NCI-H82 treated with DMSO at 0.1 percent for 48 hours (cell line): ENCODE results near the gene TET2.

ENCODE experiments used
- DNase-seq: peaks from one replicate; lab custom pipeline; 2025; ENCODE audit not compliant: unreplicated experiment; lab: John Stamatoyannopoulos, UW

TET2 gene

GRCh38 chr4:105230287-105230686 lies 83.6 kb downstream of the TET2 start:
- no peak for DNase-seq

GRCh38 chr4:105232374-105232773 lies 85.7 kb downstream of the TET2 start:
- no peak for DNase-seq

- DNase-seq = no peak
Observed at GRCh38 chr4:105234582-105234981, 87.9 kb downstream of the TET2 start.

- no peak for DNase-seq
Observed at GRCh38 chr4:105236202-105236915, 89.7 kb downstream of the TET2 start.

GRCh38 chr4:105236916-105237311 lies 90.2 kb downstream of the TET2 start:
- no peak for DNase-seq

- no peak for DNase-seq
Observed at GRCh38 chr4:105240037-105240436, 93.4 kb downstream of the TET2 start.

- no peak for DNase-seq
Observed at GRCh38 chr4:105241451-105241850, 94.8 kb downstream of the TET2 start.

- no peak for DNase-seq
Observed at GRCh38 chr4:105243446-105243845, 96.8 kb downstream of the TET2 start.

- DNase-seq = no peak
Observed at GRCh38 chr4:105246712-105247111, 100.0 kb downstream of the TET2 start.

- DNase-seq = no peak
Observed at GRCh38 chr4:105248613-105249012, 101.9 kb downstream of the TET2 start.

- DNase-seq = no peak
Observed at GRCh38 chr4:105257817-105258495, 111.3 kb downstream of the TET2 start.

- no peak for DNase-seq
Observed at GRCh38 chr4:105265689-105266088, 119.0 kb downstream of the TET2 start.

GRCh38 chr4:105267280-105267679 lies 120.6 kb downstream of the TET2 start:
- no peak for DNase-seq

- no peak for DNase-seq
Observed at GRCh38 chr4:105272002-105272401, 125.3 kb downstream of the TET2 start.

- no peak for DNase-seq
Observed at GRCh38 chr4:105273230-105273629, 126.6 kb downstream of the TET2 start.

- DNase-seq = no peak
Observed at GRCh38 chr4:105274090-105274489, 127.4 kb downstream of the TET2 start.

- DNase-seq = no peak
Observed at GRCh38 chr4:105274504-105274903, 127.8 kb downstream of the TET2 start.

GRCh38 chr4:105276361-105277104 lies 129.9 kb downstream of the TET2 start:
- no peak for DNase-seq

GRCh38 chr4:105277702-105278101 lies 131.0 kb downstream of the TET2 start:
- no peak for DNase-seq

GRCh38 chr4:105279314-105279713 lies 132.6 kb downstream of the TET2 start:
- no peak for DNase-seq

GRCh38 chr4:105280338-105281123 lies 133.9 kb downstream of the TET2 start:
- DNase-seq = no peak
